HepG2 (cell line): ENCODE data around the gene TAS1R1. TPM values are rescaled to one million over a fixed set of nuclear protein-coding genes. Genes with fewer than 3 reads are reported as not detected.

Source experiments
- ADNP ChIP-seq: sonication (generic); formaldehyde crosslinking; IDR thresholded peaks from 2 replicates; pipeline ENCODE4 v1.4.0; 2020; ENCODE audit warnings: missing genetic modification reagents
- ARID5B ChIP-seq: IDR thresholded peaks from 2 replicates; pipeline ENCODE4 v1.4.0; 2020; ENCODE audit warnings: mild to moderate bottlenecking, missing genetic modification reagents
- DZIP1 ChIP-seq: sonication (generic); formaldehyde crosslinking; IDR thresholded peaks from 2 replicates; pipeline ENCODE4 v1.5.0; 2020; ENCODE audit warnings: mild to moderate bottlenecking, missing genetic modification reagents
- E2F1 ChIP-seq: sonication (generic); formaldehyde crosslinking; IDR thresholded peaks from 2 replicates; pipeline ENCODE4 v1.5.0; 2020; ENCODE audit warnings: missing genetic modification reagents
- FOXO1 ChIP-seq: sonication (generic); formaldehyde crosslinking; IDR thresholded peaks from 2 replicates; pipeline ENCODE4 v1.4.0; 2020; ENCODE audit warnings: missing genetic modification reagents
- GMEB1 ChIP-seq: sonication (generic); formaldehyde crosslinking; IDR thresholded peaks from 2 replicates; pipeline ENCODE4 v1.5.1; 2020; ENCODE audit warnings: missing genetic modification reagents, mild to moderate bottlenecking, borderline replicate concordance
- HNRNPH1 ChIP-seq: fragments of 200-400 bp; formaldehyde crosslinking; optimal IDR thresholded peaks from 2 replicates; pipeline ENCODE3; 2017; ENCODE audit warnings: mild to moderate bottlenecking, low read depth, low read length
- KLF16 ChIP-seq, 2 experiments: sonication (generic) in 1 of 2; formaldehyde crosslinking in 1 of 2; IDR thresholded peaks; 2 replicates each; pipeline versions ENCODE4 v1.6.1 to v1.8.0; 2016 to 2023; ENCODE audit warnings: missing genetic modification reagents in 2 of 2, missing compliant biosample characterization in 1 of 2
- MXD1 ChIP-seq: sonication (generic); formaldehyde crosslinking; IDR thresholded peaks from 2 replicates; pipeline ENCODE4 v1.4.0; 2020; ENCODE audit warnings: mild to moderate bottlenecking, missing genetic modification reagents
- NCOA1 ChIP-seq: sonication (generic); formaldehyde crosslinking; IDR thresholded peaks from 2 replicates; pipeline ENCODE4 v1.9.0; 2021; ENCODE audit warnings: missing genetic modification reagents
- NRL ChIP-seq: sonication (generic); formaldehyde crosslinking; IDR thresholded peaks from 2 replicates; pipeline ENCODE4 v1.5.0; 2020; ENCODE audit warnings: missing genetic modification reagents, mild to moderate bottlenecking, moderate library complexity, borderline replicate concordance
- STAG1 ChIP-seq: sonication (generic); formaldehyde crosslinking; IDR thresholded peaks from 2 replicates; pipeline ENCODE4 v1.4.0; 2020; ENCODE audit warnings: missing genetic modification reagents
- STAT5B ChIP-seq: sonication (generic); formaldehyde crosslinking; IDR thresholded peaks from 2 replicates; pipeline ENCODE4 v1.4.0; 2020; ENCODE audit warnings: missing genetic modification reagents
- ZBTB42 ChIP-seq: sonication (generic); formaldehyde crosslinking; IDR thresholded peaks from 2 replicates; pipeline ENCODE4 v1.5.0; 2020; ENCODE audit warnings: mild to moderate bottlenecking, missing genetic modification reagents
- ZNF12 ChIP-seq: sonication (generic); formaldehyde crosslinking; IDR thresholded peaks from 2 replicates; pipeline ENCODE4 v1.5.0; 2020; ENCODE audit warnings: missing genetic modification reagents
- ZNF207 ChIP-seq: fragments of 450-650 bp; IDR thresholded peaks from 2 replicates; pipeline ENCODE4 v1.6.1; 2016; ENCODE audit warnings: antibody characterized with exemption, borderline replicate concordance
- ZNF3 ChIP-seq: IDR thresholded peaks from 2 replicates; pipeline ENCODE4 v1.7.0; 2017; ENCODE audit warnings: inconsistent platforms
- ZNF430 ChIP-seq: sonication (generic); formaldehyde crosslinking; IDR thresholded peaks from 2 replicates; pipeline ENCODE4 v1.9.0; 2021; ENCODE audit warnings: mild to moderate bottlenecking, missing genetic modification reagents
- ZNF547 ChIP-seq: sonication (generic); formaldehyde crosslinking; IDR thresholded peaks from 2 replicates; pipeline ENCODE4 v1.5.1; 2020; ENCODE audit warnings: mild to moderate bottlenecking, missing genetic modification reagents
- ZNF572 ChIP-seq: sonication (generic); formaldehyde crosslinking; IDR thresholded peaks from 2 replicates; pipeline ENCODE4 v1.5.1; 2020; ENCODE audit warnings: mild to moderate bottlenecking, missing genetic modification reagents
- ZNF678 ChIP-seq: sonication (generic); formaldehyde crosslinking; IDR thresholded peaks from 2 replicates; pipeline ENCODE4 v1.4.0; 2020; ENCODE audit warnings: mild to moderate bottlenecking, missing genetic modification reagents
- ZNF746 ChIP-seq: sonication (generic); formaldehyde crosslinking; IDR thresholded peaks from 2 replicates; pipeline ENCODE4 v1.8.0; 2022; ENCODE audit warnings: mild to moderate bottlenecking, missing genetic modification reagents
- polyA plus RNA-seq, 8 experiments: library from polyadenylated mRNA; depleted of rRNA in 3 of 8; stranded (reverse) in 7 of 8; unstranded in 1 of 8; fragments of >200 nt; fragmentation: Illumina TruSeq in 4 of 8; extraction: Trizol in 4 of 8; gene quantifications; 2 replicates each; pipeline versions ENCODE4 v1.2.1 to v1.2.3, GENCODE V29; 2011 to 2016; ENCODE audit warnings: low read depth in 4 of 8, missing spikeins in 1 of 8, mixed read lengths in 1 of 8; ENCODE audit not compliant: insufficient read depth in 1 of 8
- total RNA-seq, 5 experiments: library from RNA; depleted of rRNA; stranded (reverse); fragments of >200 nt; fragmentation: Illumina TruSeq; extraction: Trizol; gene quantifications; 2 replicates each; pipeline ENCODE4 v1.2.3, GENCODE V29; 2016; ENCODE audit warnings: low read depth in 1 of 5

The TAS1R1 gene
- total and polyA plus RNA-seq, 2 of the 13 experiments (the other 11 are each of a cell fraction or from before 2014, with no cell fraction given) = 1.4 to 1.6 TPM

GRCh38 chr1:6625584-6626149 lies 70.6 kb downstream of the TAS1R1 start (continued):
- TF ChIP-seq ZNF572 (CRISPR knock-in tag) (no peak), E2F1 (CRISPR knock-in tag) (no peak), FOXO1 (CRISPR knock-in tag) (no peak), ZNF678 (CRISPR knock-in tag) (no peak), KLF16 (CRISPR knock-in tag; IDR thresholded peaks at IDR 0.05) (no peak), ZNF547 (CRISPR knock-in tag) (no peak), DZIP1 (CRISPR knock-in tag) (no peak), HNRNPH1 (no peak), ZNF746 (no peak), ZNF207 (no peak), NRL (CRISPR knock-in tag) (no peak), STAT5B (CRISPR knock-in tag) (no peak), GMEB1 (CRISPR knock-in tag) (no peak), ZBTB42 (no peak), ZNF12 (CRISPR knock-in tag) (no peak), NCOA1 (CRISPR knock-in tag) (no peak), ADNP (no peak), ARID5B (CRISPR knock-in tag) (no peak), ZNF430 (CRISPR knock-in tag) (no peak), STAG1 (no peak), MXD1 (CRISPR knock-in tag) (peak; percentile 43), ZNF3 (0 out of 2 replicates have a peak, but pooled peaks have one; percentile 21)
